HEK293 (cell line): ENCODE measurements around the gene PNPLA6.
"Not testable (repeated sequence)": the region's sequence is repeated elsewhere in the genome, so short reads cannot be mapped to it uniquely, and the experiment has no call there.

Experiments
- PRDM6 ChIP-seq: fragments of 450-650 bp; formaldehyde crosslinking; IDR thresholded peaks from 2 replicates; pipeline ENCODE4 v1.5.1; 2017; ENCODE audit warnings: missing biosample characterization, missing genetic modification characterization
- ZNF561 ChIP-seq: fragments of 450-650 bp; IDR thresholded peaks from 2 replicates; pipeline ENCODE4 v1.5.1; 2018; ENCODE audit warnings: missing biosample characterization, missing genetic modification characterization, borderline replicate concordance

GRCh38 chr19:7538990-7539389 lies 3.5 kb downstream of the PNPLA6 start:
- TF ChIP-seq ZNF561 (tag by site-specific recombination); PRDM6: not testable (repeated sequence)
